GM12878 (cell line): ENCODE results near the gene SIVA1. TPM values are rescaled to one million over a fixed set of nuclear protein-coding genes. Genes with fewer than 3 reads are reported as not detected.

Source experiments
- ATAC-seq: fragments of 200-7000 bp; cut with Tn5 transposase; 3 replicates; pipeline ENCODE4 v1.9.1; 2020; ENCODE audit warnings: mild to moderate bottlenecking, moderate library complexity
- BruUV-seq: library from RNA; stranded (reverse); fragments of 400-500 nt; replicated peaks from 2 replicates; lab custom pipeline; 2021; lab: Mats Ljungman, UMichigan
- CTCF ChIA-PET: fragments of 300-600 bp; sonication (Branson Sonifier 250); formaldehyde crosslinking; extraction: SDS; loops from one replicate; lab custom pipeline; 2021; ENCODE audit warnings: inconsistent platforms; lab: Yijun Ruan, JAX
- POLR2A ChIA-PET: fragments of 350-600 bp; formaldehyde crosslinking; extraction: SDS; loops from one replicate; lab custom pipeline; 2021; ENCODE audit warnings: inconsistent platforms; lab: Charles Lee
- RAD21 ChIA-PET: fragments of 300-600 bp; sonication (Branson Sonifier 250); formaldehyde crosslinking; loops from one replicate; lab custom pipeline; 2023; ENCODE audit warnings: antibody characterized with exemption; ENCODE audit not compliant: unreplicated experiment; lab: Charles Lee
- SMC1A ChIA-PET: fragments of 300-600 bp; sonication (Branson Sonifier 250); formaldehyde crosslinking; loops from one replicate; lab custom pipeline; 2023; ENCODE audit not compliant: unreplicated experiment, uncharacterized antibody; lab: Charles Lee
- DNase-seq: peaks from one replicate; pipeline ENCODE4 v3.0.0-alpha.2; 2011; ENCODE audit warnings: low read depth, low spot score
- FAIRE-seq: peaks from 3 replicates; lab custom pipeline; 2011; peaks lifted over from hg19 to GRCh38; lab: Jason Lieb, UNC
- H2AFZ ChIP-seq: 2 replicates; pipeline ENCODE4 v1.6.0; 2011; ENCODE audit warnings: low read depth, low read length, control low read depth; ENCODE audit not compliant: control insufficient read depth
- H3K27ac ChIP-seq: 2 replicates; pipeline ENCODE4 v1.5.1; 2011; ENCODE audit warnings: control low read depth; ENCODE audit not compliant: control insufficient read depth, insufficient read depth
- H3K27me3 ChIP-seq, 2 experiments: replicated peaks in 1 of 2; 2 replicates each; pipeline versions ENCODE4 v1.6.0 to v1.6.1; 2011; ENCODE audit warnings: low read length in 1 of 2; ENCODE audit not compliant: control insufficient read depth in 2 of 2, insufficient read depth in 2 of 2
- H3K36me3 ChIP-seq, 2 experiments: 2 replicates each; pipeline ENCODE4 v1.5.1; 2011; ENCODE audit warnings: low read length in 1 of 2; ENCODE audit not compliant: control insufficient read depth in 2 of 2, insufficient read depth in 2 of 2
- H3K4me1 ChIP-seq: 2 replicates; pipeline ENCODE4 v1.6.1; 2011; ENCODE audit warnings: mild to moderate bottlenecking, low read length, moderate library complexity, mixed read lengths; ENCODE audit not compliant: control insufficient read depth, insufficient read depth
- H3K4me2 ChIP-seq: 2 replicates; pipeline ENCODE4 v1.6.0; 2011; ENCODE audit warnings: control low read depth; ENCODE audit not compliant: control insufficient read depth, insufficient read depth
- H3K4me3 ChIP-seq: fragments of 200-600 bp; sonication (generic); 2 replicates; pipeline ENCODE4 v1.5.1; 2016
- H3K79me2 ChIP-seq: 2 replicates; pipeline ENCODE4 v1.6.0; 2011; ENCODE audit warnings: low read length; ENCODE audit not compliant: control insufficient read depth, insufficient read depth
- H3K9ac ChIP-seq: 2 replicates; pipeline ENCODE4 v1.8.0; 2011; ENCODE audit warnings: low read length, control low read depth, mixed read lengths; ENCODE audit not compliant: control insufficient read depth, insufficient read depth
- H3K9me3 ChIP-seq: replicated peaks from 3 replicates; pipeline ENCODE4 v1.5.1; 2011; ENCODE audit warnings: mild to moderate bottlenecking, low read length; ENCODE audit not compliant: control insufficient read depth, insufficient read depth
- H4K20me1 ChIP-seq: 2 replicates; pipeline ENCODE4 v1.6.0; 2011; ENCODE audit not compliant: control insufficient read depth, insufficient read depth
- EGR1 ChIP-seq, 2 experiments: IDR thresholded peaks; 1 replicate in 1 of 2; 2 replicates in 1 of 2; pipeline ENCODE4 v1.6.1; 2011 to 2012; ENCODE audit warnings: low read depth in 2 of 2, low read length in 2 of 2, borderline replicate concordance in 1 of 2, mild to moderate bottlenecking in 1 of 2, moderate library complexity in 1 of 2
- IKZF1 ChIP-seq: fragments of 450-650 bp; conservative IDR thresholded peaks from 2 replicates; pipeline ENCODE4 v1.6.1; 2017; ENCODE audit warnings: antibody characterized with exemption, mild to moderate bottlenecking
- POLR2AphosphoS5 ChIP-seq: IDR thresholded peaks from 2 replicates; pipeline ENCODE4 v1.6.1; 2011; ENCODE audit warnings: mild to moderate bottlenecking, low read length, inconsistent platforms
- PRDM15 ChIP-seq: fragments of 450-650 bp; formaldehyde crosslinking; IDR thresholded peaks from 2 replicates; pipeline ENCODE4 v1.4.0; 2020; ENCODE audit warnings: mild to moderate bottlenecking, moderate library complexity
- SRF ChIP-seq, 2 experiments: IDR thresholded peaks; 2 replicates each; pipeline ENCODE4 v1.6.1; 2011; ENCODE audit warnings: low read depth in 2 of 2, low read length in 2 of 2, mild to moderate bottlenecking in 1 of 2, moderate library complexity in 1 of 2
- WGBS: methylation state at CpG from one replicate; pipeline ENCODE4 v1.1.6; 2016; ENCODE audit warnings: low lambda C conversion rate; ENCODE audit not compliant: insufficient replicate concordance, insufficient coverage; ENCODE audit errors: missing lambda C conversion rate; 5-methylcytosine and 5-hydroxymethylcytosine counted together
- in situ Hi-C: fragments of 300-500 bp; cut with MboI; formaldehyde crosslinking; loops from 9 replicates; pipeline ENCODE4 v1.14.3; 2018; ENCODE audit warnings: mixed read lengths
- intact Hi-C: fragments of 100-400 bp; cut with micrococcal nuclease; formaldehyde crosslinking; loops from one replicate; pipeline ENCODE4 v1.14.2; 2022; ENCODE audit not compliant: unreplicated experiment
- polyA plus RNA-seq, 11 experiments: library from polyadenylated mRNA; depleted of rRNA in 4 of 11; unstranded in 6 of 11; stranded (reverse) in 5 of 11; fragments of >200 nt; fragmentation: Nextera tagmentation in 4 of 11; fragmentation: Illumina TruSeq in 1 of 11; extraction: Ambion mirVana in 4 of 11; extraction: Trizol in 1 of 11; gene quantifications; 1 replicate in 1 of 11; 2 replicates in 10 of 11; pipeline versions ENCODE4 v1.2.1 to v1.2.3, GENCODE V29; 2011 to 2016; ENCODE audit warnings: inconsistent platforms in 2 of 11, missing spikeins in 2 of 11, low read depth in 1 of 11
- total RNA-seq, 4 experiments: library from RNA; depleted of rRNA in 3 of 4; stranded (reverse); fragments of >200 nt in 3 of 4; fragmentation: Illumina TruSeq in 1 of 4; extraction: Trizol in 1 of 4; gene quantifications; 2 replicates each; pipeline versions ENCODE4 v1.2.1 to v1.2.3, GENCODE V29; 2013 to 2021
- TF ChIP-seq, protein P1 (sequence below): IDR thresholded peaks from 2 replicates; pipeline ENCODE4 v1.6.1; 2011; ENCODE audit warnings: borderline replicate concordance, low read depth, mild to moderate bottlenecking, moderate library complexity, low read length; ENCODE audit not compliant: insufficient read depth, poor library complexity, severe bottlenecking
- TF ChIP-seq, protein P2 (sequence below), 3 experiments: IDR thresholded peaks in 2 of 3; conservative IDR thresholded peaks in 1 of 3; 2 replicates each; pipeline ENCODE4 v1.5.1; 2011; ENCODE audit warnings: low read depth in 3 of 3, low read length in 3 of 3, mild to moderate bottlenecking in 3 of 3, control low read depth in 2 of 3, moderate library complexity in 2 of 3, inconsistent platforms in 1 of 3, mixed read lengths in 1 of 3; ENCODE audit not compliant: control insufficient read depth in 2 of 3, insufficient read depth in 1 of 3; ENCODE audit errors: extremely low read depth in 1 of 3
- TF ChIP-seq, protein P3 (sequence below): IDR thresholded peaks from 2 replicates; pipeline ENCODE4 v1.6.1; 2012; ENCODE audit warnings: low read length, inconsistent platforms
- TF ChIP-seq, protein P4 (sequence below): IDR thresholded peaks from 2 replicates; pipeline ENCODE4 v1.6.1; 2012; ENCODE audit warnings: mild to moderate bottlenecking, low read depth, low read length

The SIVA1 gene
- total and polyA plus RNA-seq, 10 of the 15 experiments (the other 5 are each of a cell fraction or from before 2014, with no cell fraction given), result 4.6 to 282 (median 106) TPM

- ChIA-PET SMC1A (interaction anchor here (1.3 kb wide), 1 partner anchor 25 kb away, joined by 3 read pairs; the partner anchor contains the start of gene ADSS1), RAD21 (interaction anchor here (1.0 kb wide), 1 partner anchor 21 kb away, joined by 3 read pairs; no protein-coding TSS in a partner anchor), POLR2A (no interaction called here), CTCF (interaction anchor here (0.7 to 2.4 kb wide), 4 partner anchors 19 to 101 kb away, joined by 3 to 8 read pairs (median 3); no protein-coding TSS in a partner anchor)
- Histone ChIP-seq H4K20me1 (no peaks in the 10 kb centered on the region), H3K27ac (no peak overlapping the region), H3K36me3 (no peaks in the 10 kb centered on the region), H3K4me3 (no peak overlapping the region), H2AFZ (no peak overlapping the region), H3K9me3 (no peaks in the 10 kb centered on the region; the same call in 2 of the 3 replicates), H3K79me2 (peaks cover 12% of the 10 kb centered on the region), H3K4me2 (no peak overlapping the region), H3K9ac (no peak overlapping the region), H3K4me1 (peaks cover 16% of the 10 kb centered on the region), H3K27me3 (no peaks in the 10 kb centered on the region)
- WGBS, result 4% methylated on average over 11 of the region's 11 CpGs
- in situ Hi-C loops, result no loop called here
- intact Hi-C loops, result no loop called here
- BruUV-seq, result no TSS peak
- DNase-seq (no peak), FAIRE-seq (no peak), ATAC-seq (no peak)
- no peak for TF ChIP-seq SRF (IDR thresholded peaks at IDR 0.05; ENCODE audit: low read depth in 2 of 2, low read length in 2 of 2)
- TF ChIP-seq, protein P1, sequence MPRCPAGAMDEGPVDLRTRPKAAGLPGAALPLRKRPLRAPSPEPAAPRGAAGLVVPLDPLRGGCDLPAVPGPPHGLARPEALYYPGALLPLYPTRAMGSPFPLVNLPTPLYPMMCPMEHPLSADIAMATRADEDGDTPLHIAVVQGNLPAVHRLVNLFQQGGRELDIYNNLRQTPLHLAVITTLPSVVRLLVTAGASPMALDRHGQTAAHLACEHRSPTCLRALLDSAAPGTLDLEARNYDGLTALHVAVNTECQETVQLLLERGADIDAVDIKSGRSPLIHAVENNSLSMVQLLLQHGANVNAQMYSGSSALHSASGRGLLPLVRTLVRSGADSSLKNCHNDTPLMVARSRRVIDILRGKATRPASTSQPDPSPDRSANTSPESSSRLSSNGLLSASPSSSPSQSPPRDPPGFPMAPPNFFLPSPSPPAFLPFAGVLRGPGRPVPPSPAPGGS, result no peak
- no peak for TF ChIP-seq POLR2AphosphoS5
- TF ChIP-seq PRDM15 (CRISPR knock-in tag), result no peak
- no peak for TF ChIP-seq IKZF1
- TF ChIP-seq, protein P2, sequence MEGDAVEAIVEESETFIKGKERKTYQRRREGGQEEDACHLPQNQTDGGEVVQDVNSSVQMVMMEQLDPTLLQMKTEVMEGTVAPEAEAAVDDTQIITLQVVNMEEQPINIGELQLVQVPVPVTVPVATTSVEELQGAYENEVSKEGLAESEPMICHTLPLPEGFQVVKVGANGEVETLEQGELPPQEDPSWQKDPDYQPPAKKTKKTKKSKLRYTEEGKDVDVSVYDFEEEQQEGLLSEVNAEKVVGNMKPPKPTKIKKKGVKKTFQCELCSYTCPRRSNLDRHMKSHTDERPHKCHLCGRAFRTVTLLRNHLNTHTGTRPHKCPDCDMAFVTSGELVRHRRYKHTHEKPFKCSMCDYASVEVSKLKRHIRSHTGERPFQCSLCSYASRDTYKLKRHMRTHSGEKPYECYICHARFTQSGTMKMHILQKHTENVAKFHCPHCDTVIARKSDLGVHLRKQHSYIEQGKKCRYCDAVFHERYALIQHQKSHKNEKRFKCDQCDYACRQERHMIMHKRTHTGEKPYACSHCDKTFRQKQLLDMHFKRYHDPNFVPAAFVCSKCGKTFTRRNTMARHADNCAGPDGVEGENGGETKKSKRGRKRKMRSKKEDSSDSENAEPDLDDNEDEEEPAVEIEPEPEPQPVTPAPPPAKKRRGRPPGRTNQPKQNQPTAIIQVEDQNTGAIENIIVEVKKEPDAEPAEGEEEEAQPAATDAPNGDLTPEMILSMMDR (IDR thresholded peaks at IDR 0.05 in 2 of 3, conservative IDR thresholded peaks at IDR 0.05 in 1 of 3; ENCODE audit: control insufficient read depth in 2 of 3, extremely low read depth in 1 of 3, insufficient read depth in 1 of 3, low read depth in 3 of 3, low read length in 3 of 3), result no peak; a peak in 1 of 6 replicates
- TF ChIP-seq, protein P3, sequence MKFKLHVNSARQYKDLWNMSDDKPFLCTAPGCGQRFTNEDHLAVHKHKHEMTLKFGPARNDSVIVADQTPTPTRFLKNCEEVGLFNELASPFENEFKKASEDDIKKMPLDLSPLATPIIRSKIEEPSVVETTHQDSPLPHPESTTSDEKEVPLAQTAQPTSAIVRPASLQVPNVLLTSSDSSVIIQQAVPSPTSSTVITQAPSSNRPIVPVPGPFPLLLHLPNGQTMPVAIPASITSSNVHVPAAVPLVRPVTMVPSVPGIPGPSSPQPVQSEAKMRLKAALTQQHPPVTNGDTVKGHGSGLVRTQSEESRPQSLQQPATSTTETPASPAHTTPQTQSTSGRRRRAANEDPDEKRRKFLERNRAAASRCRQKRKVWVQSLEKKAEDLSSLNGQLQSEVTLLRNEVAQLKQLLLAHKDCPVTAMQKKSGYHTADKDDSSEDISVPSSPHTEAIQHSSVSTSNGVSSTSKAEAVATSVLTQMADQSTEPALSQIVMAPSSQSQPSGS, result no peak
- TF ChIP-seq EGR1 (IDR thresholded peaks at IDR 0.05; ENCODE audit: borderline replicate concordance in 1 of 2, low read depth in 2 of 2, low read length in 2 of 2), result no peak
- TF ChIP-seq, protein P4, sequence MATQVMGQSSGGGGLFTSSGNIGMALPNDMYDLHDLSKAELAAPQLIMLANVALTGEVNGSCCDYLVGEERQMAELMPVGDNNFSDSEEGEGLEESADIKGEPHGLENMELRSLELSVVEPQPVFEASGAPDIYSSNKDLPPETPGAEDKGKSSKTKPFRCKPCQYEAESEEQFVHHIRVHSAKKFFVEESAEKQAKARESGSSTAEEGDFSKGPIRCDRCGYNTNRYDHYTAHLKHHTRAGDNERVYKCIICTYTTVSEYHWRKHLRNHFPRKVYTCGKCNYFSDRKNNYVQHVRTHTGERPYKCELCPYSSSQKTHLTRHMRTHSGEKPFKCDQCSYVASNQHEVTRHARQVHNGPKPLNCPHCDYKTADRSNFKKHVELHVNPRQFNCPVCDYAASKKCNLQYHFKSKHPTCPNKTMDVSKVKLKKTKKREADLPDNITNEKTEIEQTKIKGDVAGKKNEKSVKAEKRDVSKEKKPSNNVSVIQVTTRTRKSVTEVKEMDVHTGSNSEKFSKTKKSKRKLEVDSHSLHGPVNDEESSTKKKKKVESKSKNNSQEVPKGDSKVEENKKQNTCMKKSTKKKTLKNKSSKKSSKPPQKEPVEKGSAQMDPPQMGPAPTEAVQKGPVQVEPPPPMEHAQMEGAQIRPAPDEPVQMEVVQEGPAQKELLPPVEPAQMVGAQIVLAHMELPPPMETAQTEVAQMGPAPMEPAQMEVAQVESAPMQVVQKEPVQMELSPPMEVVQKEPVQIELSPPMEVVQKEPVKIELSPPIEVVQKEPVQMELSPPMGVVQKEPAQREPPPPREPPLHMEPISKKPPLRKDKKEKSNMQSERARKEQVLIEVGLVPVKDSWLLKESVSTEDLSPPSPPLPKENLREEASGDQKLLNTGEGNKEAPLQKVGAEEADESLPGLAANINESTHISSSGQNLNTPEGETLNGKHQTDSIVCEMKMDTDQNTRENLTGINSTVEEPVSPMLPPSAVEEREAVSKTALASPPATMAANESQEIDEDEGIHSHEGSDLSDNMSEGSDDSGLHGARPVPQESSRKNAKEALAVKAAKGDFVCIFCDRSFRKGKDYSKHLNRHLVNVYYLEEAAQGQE, result no peak
Observed at GRCh38 chr14:104749111-104749649, 3.8 kb upstream of the SIVA1 start.
